ENCODE results near the gene PDGFD. TPM values are rescaled to one million over a fixed set of nuclear protein-coding genes. Genes with fewer than 3 reads are reported as not detected.

The PDGFD gene
- total RNA-seq, 2 donors from 2014 or later, result 14.4 to 27.8 TPM

DNA sequence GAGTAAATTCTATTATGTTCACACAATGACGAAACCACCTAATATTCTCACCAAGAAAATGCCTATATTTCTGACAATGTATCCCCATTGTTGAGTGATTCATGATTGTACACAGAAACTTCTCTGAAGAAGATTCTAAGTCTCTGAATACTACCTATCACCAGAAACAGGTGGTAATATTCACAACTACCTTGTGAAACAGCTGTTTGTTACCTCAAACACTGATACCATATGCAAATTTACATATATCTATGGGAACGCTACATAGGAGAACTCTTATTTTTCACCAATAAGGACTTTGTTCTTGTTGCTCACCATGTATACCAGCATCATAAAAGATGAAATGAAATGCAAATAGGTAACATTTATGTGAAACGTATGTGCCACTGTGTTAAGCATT lies 59.3 kb downstream of the PDGFD start:
- Histone ChIP-seq H3K36me3 (no peaks in the 10 kb centered on the region), H3K27ac (no peak overlapping the region), H3K4me1 (peaks cover 0 to 5% of the 10 kb centered on the region in 2 donors), H3K27me3 (no peaks in the 10 kb centered on the region), H3K9me3 (no peaks in the 10 kb centered on the region), H3K4me3 (no peak overlapping the region)
- TF ChIP-seq, protein P1, sequence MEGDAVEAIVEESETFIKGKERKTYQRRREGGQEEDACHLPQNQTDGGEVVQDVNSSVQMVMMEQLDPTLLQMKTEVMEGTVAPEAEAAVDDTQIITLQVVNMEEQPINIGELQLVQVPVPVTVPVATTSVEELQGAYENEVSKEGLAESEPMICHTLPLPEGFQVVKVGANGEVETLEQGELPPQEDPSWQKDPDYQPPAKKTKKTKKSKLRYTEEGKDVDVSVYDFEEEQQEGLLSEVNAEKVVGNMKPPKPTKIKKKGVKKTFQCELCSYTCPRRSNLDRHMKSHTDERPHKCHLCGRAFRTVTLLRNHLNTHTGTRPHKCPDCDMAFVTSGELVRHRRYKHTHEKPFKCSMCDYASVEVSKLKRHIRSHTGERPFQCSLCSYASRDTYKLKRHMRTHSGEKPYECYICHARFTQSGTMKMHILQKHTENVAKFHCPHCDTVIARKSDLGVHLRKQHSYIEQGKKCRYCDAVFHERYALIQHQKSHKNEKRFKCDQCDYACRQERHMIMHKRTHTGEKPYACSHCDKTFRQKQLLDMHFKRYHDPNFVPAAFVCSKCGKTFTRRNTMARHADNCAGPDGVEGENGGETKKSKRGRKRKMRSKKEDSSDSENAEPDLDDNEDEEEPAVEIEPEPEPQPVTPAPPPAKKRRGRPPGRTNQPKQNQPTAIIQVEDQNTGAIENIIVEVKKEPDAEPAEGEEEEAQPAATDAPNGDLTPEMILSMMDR (IDR thresholded peaks at IDR 0.05), result no peak
- no peak for DNase-seq (ENCODE audit: low spot score)

DNA sequence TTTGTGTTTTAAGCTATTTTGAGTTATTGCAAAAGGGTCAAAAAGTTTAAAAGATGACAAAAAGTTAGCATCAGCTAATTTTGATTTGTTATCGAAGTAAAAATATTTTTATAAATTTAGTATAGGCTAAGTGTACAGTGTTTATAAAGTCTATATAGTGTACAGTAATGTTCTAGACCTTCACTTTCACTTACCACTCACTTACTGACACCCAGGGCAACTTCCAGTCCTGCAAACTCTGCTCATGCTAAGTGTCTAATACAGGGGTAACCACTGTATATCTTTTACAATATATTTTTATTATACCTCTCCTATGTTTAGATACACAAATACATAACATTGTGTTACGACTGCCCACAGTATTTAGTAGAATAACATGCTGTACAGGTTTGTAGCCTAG lies 59.7 kb downstream of the PDGFD start:
- TF ChIP-seq, protein P1 (IDR thresholded peaks at IDR 0.05), result no peak
- Histone ChIP-seq H3K36me3 (no peaks in the 10 kb centered on the region), H3K4me3 (no peak overlapping the region), H3K27me3 (no peaks in the 10 kb centered on the region), H3K4me1 (peaks cover 0 to 5% of the 10 kb centered on the region in 2 donors), H3K9me3 (no peaks in the 10 kb centered on the region), H3K27ac (no peak overlapping the region)
- DNase-seq (ENCODE audit: low spot score), result no peak

DNA sequence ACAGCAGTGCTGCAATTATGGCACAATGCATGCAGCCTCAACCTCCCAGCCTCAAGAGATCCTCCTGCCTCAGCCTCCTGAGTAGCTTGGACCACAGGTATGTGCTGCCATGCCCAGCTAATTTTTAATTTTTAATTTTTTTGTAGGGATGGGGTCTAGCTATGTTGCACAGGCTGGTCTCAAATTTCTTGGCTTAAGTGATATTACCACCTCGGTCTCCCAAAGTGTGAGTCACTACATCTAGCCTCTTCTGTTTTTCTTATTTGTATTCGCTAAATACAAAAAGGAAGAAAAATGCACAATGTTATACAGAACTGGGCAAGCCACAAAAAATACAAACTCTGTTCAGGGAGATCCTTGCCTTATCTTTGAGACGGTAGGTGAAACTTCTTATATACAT lies 65.4 kb downstream of the PDGFD start:
- no peak overlapping the region for H3K4me3 ChIP-seq
- TF ChIP-seq, protein P1 (IDR thresholded peaks at IDR 0.05), result no peak
- H3K36me3 ChIP-seq, result no peaks in the 10 kb centered on the region
- DNase-seq (ENCODE audit: low spot score), result no peak
- no peaks in the 10 kb centered on the region for H3K9me3 ChIP-seq
- no peaks in the 10 kb centered on the region for H3K27me3 ChIP-seq
- no peaks in the 10 kb centered on the region for H3K4me1 ChIP-seq
- no peak overlapping the region for H3K27ac ChIP-seq

DNA sequence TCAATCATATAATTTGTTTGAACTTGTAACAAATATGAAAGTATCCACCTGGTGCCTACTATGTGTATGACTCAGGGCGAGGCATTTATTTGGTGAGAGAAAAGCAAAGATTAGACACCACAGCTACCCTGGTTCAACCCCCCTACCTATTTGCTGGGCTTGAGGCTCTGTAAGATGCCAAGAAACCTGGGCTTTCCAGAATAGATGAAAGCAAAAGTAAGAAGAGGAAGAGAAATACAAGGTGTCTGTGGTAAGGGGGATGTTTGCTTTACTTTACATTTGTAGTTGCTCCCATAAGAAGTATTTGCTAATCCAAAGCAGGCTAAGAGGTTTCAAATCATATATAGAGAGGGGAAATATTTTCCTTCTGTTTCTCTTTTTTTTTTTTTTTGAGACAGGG lies 65.8 kb downstream of the PDGFD start:
- Histone ChIP-seq H3K4me1 (no peaks in the 10 kb centered on the region), H3K36me3 (no peaks in the 10 kb centered on the region)
- TF ChIP-seq, protein P1 (IDR thresholded peaks at IDR 0.05), result no peak

DNA sequence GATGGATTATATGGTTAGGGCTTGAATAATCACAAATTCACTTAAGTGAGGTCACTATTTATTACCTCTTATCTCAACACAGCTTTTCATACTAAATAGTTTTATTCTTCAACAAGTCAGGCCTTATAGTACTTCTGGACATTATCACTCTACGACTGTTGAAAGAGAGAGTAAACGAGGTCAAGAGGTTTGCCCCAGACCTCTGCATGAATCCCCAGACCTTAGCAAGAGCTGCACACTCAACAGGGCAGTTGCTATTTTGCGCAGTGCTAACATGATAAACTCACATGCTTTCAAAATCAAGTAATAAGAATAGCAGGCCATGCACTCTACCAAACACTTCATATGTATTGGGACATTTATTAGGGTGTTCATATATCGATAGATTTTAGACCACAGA lies 67.0 kb downstream of the PDGFD start:
- DNase-seq (ENCODE audit: low spot score), result no peak
- no peak overlapping the region for H3K27ac ChIP-seq
- H3K4me3 ChIP-seq, result no peak overlapping the region

More for the DNA sequence above, 65.8 kb downstream of the PDGFD start:
- no peak overlapping the region for H3K27ac ChIP-seq
- H3K27me3 ChIP-seq, result no peaks in the 10 kb centered on the region
- DNase-seq (ENCODE audit: low spot score), result no peak
- no peaks in the 10 kb centered on the region for H3K9me3 ChIP-seq
- no peak overlapping the region for H3K4me3 ChIP-seq

DNA sequence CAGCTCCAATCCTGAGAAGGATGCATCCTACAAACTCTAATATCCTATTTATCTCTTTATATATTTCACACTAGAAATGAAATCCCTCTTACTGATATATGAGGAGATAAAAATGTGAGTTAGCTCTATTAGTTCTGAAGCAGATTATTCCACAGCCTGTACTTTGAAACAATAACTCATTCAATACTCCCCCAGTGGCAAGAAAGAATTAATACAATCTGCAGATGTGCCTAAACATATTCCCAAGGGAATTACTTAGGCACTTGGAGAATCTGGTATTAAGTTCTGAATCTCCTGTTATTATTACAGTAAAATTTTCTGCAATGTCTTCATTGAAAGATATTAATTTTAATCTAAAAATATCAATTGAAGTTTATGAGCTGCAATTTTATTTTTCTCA lies 68.2 kb downstream of the PDGFD start:
- DNase-seq (ENCODE audit: low spot score), result no peak
- TF ChIP-seq, protein P1 (IDR thresholded peaks at IDR 0.05), result no peak
- Histone ChIP-seq H3K9me3 (no peaks in the 10 kb centered on the region), H3K27me3 (no peaks in the 10 kb centered on the region), H3K36me3 (no peaks in the 10 kb centered on the region), H3K4me1 (no peaks in the 10 kb centered on the region), H3K4me3 (no peak overlapping the region), H3K27ac (no peak overlapping the region)

More for the DNA sequence above, 67.0 kb downstream of the PDGFD start:
- TF ChIP-seq, protein P1 (IDR thresholded peaks at IDR 0.05), result no peak
- Histone ChIP-seq H3K36me3 (no peaks in the 10 kb centered on the region), H3K9me3 (no peaks in the 10 kb centered on the region), H3K27me3 (no peaks in the 10 kb centered on the region), H3K4me1 (no peaks in the 10 kb centered on the region)

Measured in right atrium auricular region (tissue), 2 donors.